RWPE2 (cell line): ENCODE data around the gene MED26.

Experiments used
- ATAC-seq: fragments of 200-7000 bp; cut with Tn5 transposase; 3 replicates; pipeline ENCODE4 v1.9.1; 2021; ENCODE audit warnings: low read depth
- DNase-seq: peaks from one replicate; pipeline ENCODE4 v3.0.0-alpha.2; 2020; ENCODE audit warnings: low spot score
- H3K27ac ChIP-seq: fragments of 450-650 bp; 2 replicates; pipeline ENCODE4 v1.5.1; 2017; ENCODE audit warnings: mild to moderate bottlenecking; ENCODE audit not compliant: poor library complexity, severe bottlenecking
- H3K27me3 ChIP-seq: fragments of 250-450 bp; sonication (Bioruptor Pico); 2 replicates; pipeline ENCODE4 v1.5.1; 2021; ENCODE audit warnings: mild to moderate bottlenecking, moderate library complexity; ENCODE audit not compliant: insufficient read depth, poor library complexity, severe bottlenecking
- H3K36me3 ChIP-seq: fragments of 250-450 bp; sonication (Bioruptor Pico); 2 replicates; pipeline ENCODE4 v1.5.1; 2020; ENCODE audit warnings: low read depth, mild to moderate bottlenecking, moderate library complexity
- H3K4me1 ChIP-seq: fragments of 250-450 bp; sonication (Bioruptor Pico); 2 replicates; pipeline ENCODE4 v1.5.1; 2021; ENCODE audit warnings: mild to moderate bottlenecking, moderate library complexity; ENCODE audit not compliant: insufficient read depth, poor library complexity, severe bottlenecking
- H3K4me3 ChIP-seq: fragments of 250-450 bp; sonication (Bioruptor Pico); 2 replicates; pipeline ENCODE4 v1.5.1; 2021; ENCODE audit warnings: mild to moderate bottlenecking, moderate library complexity; ENCODE audit not compliant: severe bottlenecking
- H3K9me3 ChIP-seq: fragments of 250-450 bp; sonication (Bioruptor Pico); 2 replicates; pipeline ENCODE4 v1.5.1; 2021; ENCODE audit warnings: mild to moderate bottlenecking, moderate library complexity; ENCODE audit not compliant: severe bottlenecking
- CTCF ChIP-seq: fragments of 450-650 bp; IDR thresholded peaks from one replicate; pipeline ENCODE4 v1.5.1; 2017; ENCODE audit warnings: mild to moderate bottlenecking, moderate library complexity; ENCODE audit not compliant: poor library complexity, severe bottlenecking

The MED26 gene

GRCh38 chr19:16573296-16573695, 54.7 kb downstream of the MED26 start:
- peaks cover 36% of the 10 kb centered on the region for H3K36me3 ChIP-seq
- H3K4me1 ChIP-seq: peaks cover 15% of the 10 kb centered on the region
- no peak for TF ChIP-seq CTCF
- H3K9me3 ChIP-seq: no peaks in the 10 kb centered on the region
- no peak for ATAC-seq
- H3K27ac ChIP-seq: peak overlapping the region; percentile 58
- H3K27me3 ChIP-seq: no peaks in the 10 kb centered on the region
- H3K4me3 ChIP-seq: peak overlapping the region; percentile 98
- no peak for DNase-seq

- DNase-seq (peak; percentile 94), ATAC-seq (peak; percentile 90)
- Histone ChIP-seq H3K4me1 (peaks cover 15% of the 10 kb centered on the region), H3K27ac (peak within 1 kb of the TSS; percentile 58), H3K36me3 (peaks cover 41% of the 10 kb centered on the region), H3K27me3 (no peaks in the 10 kb centered on the region), H3K9me3 (no peaks in the 10 kb centered on the region), H3K4me3 (peak within 1 kb of the TSS; percentile 98)
- TF ChIP-seq CTCF: no peak
Measured at GRCh38 chr19:16572332-16573211, 55.4 kb downstream of the MED26 start, which contains the start of gene SLC35E1. SLC35E1 (minus strand) TSS chr19:16572415; CDS start chr19:16572364, 51 bp downstream.

- Histone ChIP-seq H3K27ac (peak overlapping the region; percentile 58), H3K9me3 (no peaks in the 10 kb centered on the region), H3K4me3 (peak overlapping the region; percentile 98), H3K36me3 (peaks cover 46% of the 10 kb centered on the region), H3K4me1 (peaks cover 15% of the 10 kb centered on the region), H3K27me3 (no peaks in the 10 kb centered on the region)
- no peak for TF ChIP-seq CTCF
- DNase-seq: no peak
- peak; percentile 5; the same call in 1 of the 3 replicates for ATAC-seq
Measured at GRCh38 chr19:16571822-16572331, 56.1 kb downstream of the MED26 start.

- ATAC-seq (no peak), DNase-seq (no peak)
- H3K27me3 ChIP-seq: no peaks in the 10 kb centered on the region
- H3K4me1 ChIP-seq: peaks cover 15% of the 10 kb centered on the region
- peak overlapping the region; percentile 58 for H3K27ac ChIP-seq
- peak overlapping the region; percentile 98 for H3K4me3 ChIP-seq
- no peaks in the 10 kb centered on the region for H3K9me3 ChIP-seq
- no peak for TF ChIP-seq CTCF
- peaks cover 46% of the 10 kb centered on the region for H3K36me3 ChIP-seq
Measured at GRCh38 chr19:16571283-16571682, 56.7 kb downstream of the MED26 start.
